ENCODE results near the gene DPAGT1. TPM values are rescaled to one million over a fixed set of nuclear protein-coding genes. Genes with fewer than 3 reads are reported as not detected.

The DPAGT1 gene
- total RNA-seq, 4 donors from 2014 or later = 14.2 to 28.7 (median 19.9) TPM

DNA sequence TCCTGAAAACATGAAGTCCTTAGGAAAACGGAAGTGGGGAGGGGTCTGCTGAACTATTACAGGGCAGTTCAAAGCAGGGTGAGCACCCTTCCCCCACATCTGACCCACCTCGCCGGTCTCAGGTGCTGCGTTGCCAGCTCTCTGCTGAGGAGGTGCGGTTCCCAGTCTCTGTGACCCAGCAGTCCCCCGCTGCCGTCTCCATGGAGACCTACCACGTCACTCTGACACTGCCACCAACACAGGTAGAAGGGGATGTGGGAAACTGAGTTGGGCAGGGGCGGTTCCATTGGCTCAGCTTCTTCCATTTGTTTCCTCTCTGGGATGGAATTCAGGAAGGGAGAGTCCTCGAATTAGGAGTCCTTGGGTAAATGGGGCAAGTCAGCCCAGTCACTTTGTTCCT lies 8.8 kb upstream of the DPAGT1 start:
- TF ChIP-seq POLR2A (IDR thresholded peaks at IDR 0.05; ENCODE audit: low read depth) = no peak
- TF ChIP-seq CTCF (IDR thresholded peaks at IDR 0.05) = no peak
- TF ChIP-seq EP300 (IDR thresholded peaks at IDR 0.05) = no peak
- no peak for TF ChIP-seq POLR2AphosphoS5 (IDR thresholded peaks at IDR 0.05)
- intact Hi-C loops (cut with DNase I) = no loop called here
- Histone ChIP-seq H3K4me3 (no peak overlapping the region), H3K27ac (replicated peaks in 1 of 4) (no peak overlapping the region), H3K9me3 (no peaks in the 10 kb centered on the region), H3K27me3 (no peaks in the 10 kb centered on the region), H3K36me3 (peaks cover 33 to 52% (median 49%) of the 10 kb centered on the region in 4 donors), H3K4me1 (peaks cover 23 to 38% (median 37%) of the 10 kb centered on the region in 4 donors)
- no peak for DNase-seq (ENCODE audit: extremely low spot score)
- WGBS = 82% methylated on average over 4 of the region's 10 CpGs

DNA sequence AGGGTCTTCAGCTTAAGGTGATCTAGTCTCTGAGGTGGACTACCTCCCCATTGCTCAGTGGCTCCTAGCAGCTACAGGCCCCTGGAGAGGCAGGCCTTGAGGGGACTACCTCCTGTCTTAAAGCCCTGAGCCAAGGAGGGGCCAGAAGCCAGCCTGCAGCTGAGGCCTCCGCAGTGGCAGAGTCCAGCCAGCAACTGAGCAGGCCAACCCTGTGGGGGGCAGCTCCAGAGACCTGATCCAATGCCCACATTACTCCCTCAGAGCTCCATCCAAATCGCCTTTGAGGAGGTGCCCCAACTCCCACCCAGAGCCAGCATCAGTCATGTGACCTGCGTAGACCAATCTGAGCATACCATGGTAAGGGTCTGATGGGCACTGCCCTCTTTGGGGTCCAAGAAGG lies 8.2 kb upstream of the DPAGT1 start:
- Histone ChIP-seq H3K27me3 (no peaks in the 10 kb centered on the region), H3K9me3 (no peaks in the 10 kb centered on the region), H3K4me3 (no peak overlapping the region), H3K36me3 (peaks cover 31 to 46% (median 45%) of the 10 kb centered on the region in 4 donors), H3K4me1 (peaks cover 23 to 38% (median 37%) of the 10 kb centered on the region in 4 donors), H3K27ac (replicated peaks in 1 of 4) (no peak overlapping the region)
- TF ChIP-seq CTCF (IDR thresholded peaks at IDR 0.05) (no peak), EP300 (IDR thresholded peaks at IDR 0.05) (no peak), POLR2A (IDR thresholded peaks at IDR 0.05; ENCODE audit: low read depth) (no peak), POLR2AphosphoS5 (IDR thresholded peaks at IDR 0.05) (no peak)
- intact Hi-C loops (cut with DNase I) = no loop called here
- 100% methylated on average over 1 of the region's 3 CpGs for WGBS
- no peak for DNase-seq (ENCODE audit: extremely low spot score)

DNA sequence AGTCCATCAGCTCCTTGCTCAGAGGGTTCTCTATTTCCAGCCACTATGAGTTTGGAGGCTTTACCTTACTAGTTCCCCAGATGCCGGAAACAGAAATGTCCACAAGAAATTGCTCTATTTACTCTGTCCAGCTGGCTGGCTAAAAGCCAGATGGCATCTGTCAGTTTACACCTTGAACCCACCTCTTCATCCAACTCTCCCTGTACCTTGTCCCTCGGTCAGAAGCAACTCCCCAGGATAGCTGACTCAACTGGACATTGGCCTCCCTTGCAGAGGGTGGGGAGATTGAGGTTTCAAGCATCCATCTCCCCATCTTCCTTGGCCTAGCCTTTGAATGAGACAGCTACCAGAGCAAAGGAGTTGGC lies 7.2 kb upstream of the DPAGT1 start:
- 73% methylated on average over 2 of the region's 2 CpGs for WGBS
- no peaks in the 10 kb centered on the region for H3K9me3 ChIP-seq
- peak overlapping the region; percentile 86 to 99 (median 98) for H3K4me3 ChIP-seq
- no peaks in the 10 kb centered on the region for H3K27me3 ChIP-seq
- H3K27ac ChIP-seq (replicated peaks in 1 of 4) = no peak overlapping the region
- H3K4me1 ChIP-seq = peaks cover 23 to 39% (median 38%) of the 10 kb centered on the region in 4 donors
- TF ChIP-seq CTCF (IDR thresholded peaks at IDR 0.05) = no peak
- TF ChIP-seq EP300 (IDR thresholded peaks at IDR 0.05) = no peak
- intact Hi-C loops (cut with DNase I) = no loop called here
- no peak for DNase-seq (ENCODE audit: extremely low spot score)
- peaks cover 21 to 36% (median 36%) of the 10 kb centered on the region in 4 donors for H3K36me3 ChIP-seq

DNA sequence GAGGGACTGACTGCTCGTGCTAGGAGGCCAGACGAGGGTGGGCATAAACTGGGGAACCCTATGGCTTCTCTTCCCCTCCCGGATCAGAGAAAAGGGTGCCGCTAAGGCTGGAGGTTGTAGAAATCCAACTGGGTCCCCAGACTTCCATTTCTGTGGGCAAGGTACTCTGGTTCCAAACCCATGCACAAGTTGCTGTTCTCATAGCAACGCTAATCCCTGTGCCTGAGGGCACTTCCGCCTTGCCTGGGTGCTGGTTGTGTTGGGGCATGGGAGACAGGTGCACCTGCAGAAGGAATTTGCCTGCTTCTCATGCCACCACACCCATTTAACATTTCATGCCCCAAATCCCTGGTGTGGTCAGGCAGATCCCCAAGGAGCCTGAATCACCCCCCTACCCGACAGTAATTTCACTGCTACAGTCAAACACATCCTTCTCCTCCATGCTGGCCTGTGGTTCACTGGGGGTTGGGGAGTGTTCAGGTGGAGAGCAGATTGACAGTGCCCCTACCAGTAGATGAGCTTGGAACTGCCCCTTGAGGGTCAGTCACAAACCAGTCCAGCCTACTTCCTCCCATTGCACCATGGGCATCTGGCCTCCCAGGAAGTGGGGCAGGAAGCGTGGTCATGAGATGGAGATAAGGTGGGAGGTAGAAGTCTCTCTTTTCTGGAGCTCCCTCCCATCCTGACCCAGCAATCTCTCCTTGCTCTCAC lies 6.6 kb upstream of the DPAGT1 start:
- DNase-seq (ENCODE audit: extremely low spot score) = no peak
- no peaks in the 10 kb centered on the region for H3K27me3 ChIP-seq
- peaks cover 26 to 45% (median 42%) of the 10 kb centered on the region in 4 donors for H3K4me1 ChIP-seq
- peak overlapping the region; percentile 86 to 99 (median 98) for H3K4me3 ChIP-seq
- intact Hi-C loops (cut with DNase I) = no loop called here
- H3K27ac ChIP-seq (replicated peaks in 1 of 4) = peak overlapping the region; percentile 81 to 90 (median 86)
- TF ChIP-seq POLR2A (IDR thresholded peaks at IDR 0.05; ENCODE audit: low read depth) (no peak), EP300 (IDR thresholded peaks at IDR 0.05) (no peak), CTCF (IDR thresholded peaks at IDR 0.05) (no peak), POLR2AphosphoS5 (IDR thresholded peaks at IDR 0.05) (no peak)
- peaks cover 16 to 31% (median 30%) of the 10 kb centered on the region in 4 donors for H3K36me3 ChIP-seq
- WGBS = 21% methylated on average over 5 of the region's 8 CpGs
- H3K9me3 ChIP-seq = no peaks in the 10 kb centered on the region
